Measurements from ENCODE around the gene NTM.

DNA sequence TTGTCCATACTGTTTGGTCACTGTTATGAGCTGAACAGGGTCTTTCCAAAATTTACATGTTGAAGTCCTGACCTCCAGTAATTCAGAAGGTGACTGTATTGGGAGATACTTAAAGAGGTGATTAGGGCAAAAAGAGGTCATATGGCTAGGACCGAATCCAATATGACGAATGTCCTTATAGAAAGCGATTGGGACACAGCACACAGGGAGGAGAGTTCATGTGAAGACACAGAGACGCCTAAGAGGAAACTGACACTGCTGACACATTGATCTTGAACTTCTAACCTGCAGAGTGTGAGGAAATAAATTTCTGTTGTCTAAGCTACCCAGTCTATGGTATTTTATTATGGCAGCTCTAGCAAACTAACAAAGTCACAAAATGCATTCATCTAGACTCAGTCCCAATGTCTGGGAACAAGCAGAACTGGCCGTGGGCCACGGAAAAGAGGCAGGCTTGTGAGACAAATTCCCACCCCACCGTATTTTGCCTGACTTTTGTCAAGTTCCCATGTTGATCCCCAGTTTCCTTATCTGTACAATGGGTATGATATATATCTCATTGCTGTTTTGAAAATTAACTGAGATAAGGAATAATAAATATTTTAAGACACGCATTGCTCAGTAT lies 295.0 kb downstream of the NTM start:
- TF ChIP-seq POLR2AphosphoS5 (IDR thresholded peaks at IDR 0.05) (no peak), POLR2A (IDR thresholded peaks at IDR 0.05) (no peak)
- TF ChIP-seq, protein P1, sequence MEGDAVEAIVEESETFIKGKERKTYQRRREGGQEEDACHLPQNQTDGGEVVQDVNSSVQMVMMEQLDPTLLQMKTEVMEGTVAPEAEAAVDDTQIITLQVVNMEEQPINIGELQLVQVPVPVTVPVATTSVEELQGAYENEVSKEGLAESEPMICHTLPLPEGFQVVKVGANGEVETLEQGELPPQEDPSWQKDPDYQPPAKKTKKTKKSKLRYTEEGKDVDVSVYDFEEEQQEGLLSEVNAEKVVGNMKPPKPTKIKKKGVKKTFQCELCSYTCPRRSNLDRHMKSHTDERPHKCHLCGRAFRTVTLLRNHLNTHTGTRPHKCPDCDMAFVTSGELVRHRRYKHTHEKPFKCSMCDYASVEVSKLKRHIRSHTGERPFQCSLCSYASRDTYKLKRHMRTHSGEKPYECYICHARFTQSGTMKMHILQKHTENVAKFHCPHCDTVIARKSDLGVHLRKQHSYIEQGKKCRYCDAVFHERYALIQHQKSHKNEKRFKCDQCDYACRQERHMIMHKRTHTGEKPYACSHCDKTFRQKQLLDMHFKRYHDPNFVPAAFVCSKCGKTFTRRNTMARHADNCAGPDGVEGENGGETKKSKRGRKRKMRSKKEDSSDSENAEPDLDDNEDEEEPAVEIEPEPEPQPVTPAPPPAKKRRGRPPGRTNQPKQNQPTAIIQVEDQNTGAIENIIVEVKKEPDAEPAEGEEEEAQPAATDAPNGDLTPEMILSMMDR (IDR thresholded peaks at IDR 0.05 in 8 of 11, conservative IDR thresholded peaks at IDR 0.05 in 3 of 11) = no peak

Measured in spleen (tissue), 7 donors.